ENCODE results near the gene FAF1.

The FAF1 gene

DNA sequence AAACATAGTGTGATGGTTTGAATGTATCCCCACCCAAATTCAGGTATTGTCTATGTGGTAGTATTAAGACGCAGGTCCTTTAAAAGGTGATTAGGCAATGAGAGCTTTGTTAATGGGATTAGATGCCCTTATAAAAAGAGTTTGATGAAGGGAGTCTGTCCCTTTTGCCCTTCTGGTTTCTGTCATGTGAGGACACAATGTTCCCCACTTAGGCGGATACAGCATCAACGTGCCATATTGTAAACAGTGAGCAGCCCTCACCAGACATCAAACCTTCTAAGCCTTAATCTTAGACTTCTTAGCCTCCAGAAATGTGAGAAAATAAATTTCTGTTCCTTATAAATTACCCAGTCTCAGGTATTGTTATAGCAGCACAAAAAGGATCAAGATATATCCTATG, 172.8 kb downstream of the FAF1 start:
- H3K4me3 ChIP-seq (ENCODE audit: low read depth, low read length): no peak overlapping the region
- CTCF ChIA-PET: interaction anchor here (1.9 kb wide), 1 partner anchor 12 kb away, joined by 15 read pairs; no protein-coding TSS in a partner anchor
- DNase-seq (ENCODE audit: low read depth, low spot score): no peak
- POLR2A ChIA-PET: no interaction called here
- TF ChIP-seq, protein P1, sequence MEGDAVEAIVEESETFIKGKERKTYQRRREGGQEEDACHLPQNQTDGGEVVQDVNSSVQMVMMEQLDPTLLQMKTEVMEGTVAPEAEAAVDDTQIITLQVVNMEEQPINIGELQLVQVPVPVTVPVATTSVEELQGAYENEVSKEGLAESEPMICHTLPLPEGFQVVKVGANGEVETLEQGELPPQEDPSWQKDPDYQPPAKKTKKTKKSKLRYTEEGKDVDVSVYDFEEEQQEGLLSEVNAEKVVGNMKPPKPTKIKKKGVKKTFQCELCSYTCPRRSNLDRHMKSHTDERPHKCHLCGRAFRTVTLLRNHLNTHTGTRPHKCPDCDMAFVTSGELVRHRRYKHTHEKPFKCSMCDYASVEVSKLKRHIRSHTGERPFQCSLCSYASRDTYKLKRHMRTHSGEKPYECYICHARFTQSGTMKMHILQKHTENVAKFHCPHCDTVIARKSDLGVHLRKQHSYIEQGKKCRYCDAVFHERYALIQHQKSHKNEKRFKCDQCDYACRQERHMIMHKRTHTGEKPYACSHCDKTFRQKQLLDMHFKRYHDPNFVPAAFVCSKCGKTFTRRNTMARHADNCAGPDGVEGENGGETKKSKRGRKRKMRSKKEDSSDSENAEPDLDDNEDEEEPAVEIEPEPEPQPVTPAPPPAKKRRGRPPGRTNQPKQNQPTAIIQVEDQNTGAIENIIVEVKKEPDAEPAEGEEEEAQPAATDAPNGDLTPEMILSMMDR (IDR thresholded peaks at IDR 0.05; ENCODE audit: insufficient read depth, low read length, missing control alignments): no peak

DNA sequence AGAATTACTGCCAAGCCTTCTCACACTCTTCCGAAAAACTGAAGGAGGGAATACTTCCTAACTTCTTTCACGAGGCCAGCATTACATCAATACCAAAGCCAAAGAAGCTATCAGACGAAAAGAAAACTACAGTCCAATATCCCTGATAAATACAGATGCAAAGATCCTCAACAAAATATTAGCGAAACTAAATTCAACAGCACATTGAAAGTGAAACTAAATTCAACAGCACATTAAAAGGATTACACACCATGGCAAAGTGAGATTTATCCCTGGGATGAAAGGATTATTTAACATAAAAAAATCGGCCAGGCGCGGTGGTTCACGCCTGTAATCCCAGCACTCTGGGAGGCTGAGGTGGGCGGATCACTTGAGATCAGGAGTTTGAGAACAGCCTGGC, 176.8 kb downstream of the FAF1 start:
- H3K4me3 ChIP-seq (ENCODE audit: low read depth, low read length): no peak overlapping the region
- TF ChIP-seq, protein P1 (IDR thresholded peaks at IDR 0.05; ENCODE audit: insufficient read depth, low read length, missing control alignments): no peak
- no peak for DNase-seq (ENCODE audit: low read depth, low spot score)
- ChIA-PET POLR2A (no interaction called here), CTCF (interaction anchor here (2.5 to 3.7 kb wide), 2 partner anchors 9 to 408 kb away, joined by 5 to 28 read pairs; no protein-coding TSS in a partner anchor)

DNA sequence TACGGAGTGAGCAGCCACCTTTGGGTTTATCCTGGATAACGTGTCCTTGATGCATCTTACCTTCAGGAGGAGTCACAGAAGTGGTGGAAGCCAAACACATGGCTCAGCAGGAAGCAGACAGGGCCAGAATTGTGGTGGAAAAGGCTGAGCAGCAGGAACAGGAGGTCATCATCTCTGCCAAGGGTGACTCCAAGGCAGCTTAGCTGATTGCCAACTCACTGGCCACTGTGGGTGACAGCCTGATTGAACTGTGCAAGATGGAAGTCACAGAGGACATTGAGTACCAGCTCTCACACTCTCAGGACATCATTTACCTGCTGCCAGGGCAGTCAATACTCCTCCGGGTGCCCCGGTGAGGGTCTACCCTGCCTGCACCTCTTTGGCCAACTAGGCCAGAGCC, 179.3 kb downstream of the FAF1 start:
- TF ChIP-seq, protein P1 (IDR thresholded peaks at IDR 0.05; ENCODE audit: insufficient read depth, low read length, missing control alignments): no peak
- POLR2A ChIA-PET: no interaction called here
- CTCF ChIA-PET: interaction anchor here (8.5 kb wide), 1 partner anchor 410 kb away, joined by 173 read pairs; no protein-coding TSS in a partner anchor
- DNase-seq (ENCODE audit: low read depth, low spot score): no peak
- no peak overlapping the region for H3K4me3 ChIP-seq (ENCODE audit: low read depth, low read length)

DNA sequence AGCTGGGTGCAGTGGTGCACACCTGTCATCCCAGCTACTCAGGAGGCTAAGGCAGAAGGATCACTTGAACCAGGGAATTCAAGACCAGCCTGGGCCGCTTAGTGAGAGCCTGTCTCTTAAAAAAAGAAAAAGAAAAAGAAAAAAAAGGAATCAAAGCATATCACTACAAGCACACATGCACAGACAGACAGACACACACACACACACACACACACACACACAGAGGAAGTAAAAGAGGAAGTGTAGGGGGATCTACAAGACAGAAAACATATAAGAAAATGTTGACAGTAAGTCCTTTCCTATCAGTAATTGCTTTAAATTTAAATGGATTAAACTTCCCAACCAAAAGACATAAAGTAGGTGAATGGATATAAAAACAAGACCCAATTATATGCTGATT, 180.3 kb downstream of the FAF1 start:
- TF ChIP-seq, protein P1 (IDR thresholded peaks at IDR 0.05; ENCODE audit: insufficient read depth, low read length, missing control alignments): no peak
- CTCF ChIA-PET: interaction anchor here (1.2 to 8.5 kb wide), 2 partner anchors 280 to 411 kb away, joined by 3 to 173 read pairs; no protein-coding TSS in a partner anchor
- H3K4me3 ChIP-seq (ENCODE audit: low read depth, low read length): no peak overlapping the region
- DNase-seq (ENCODE audit: low read depth, low spot score): no peak
- POLR2A ChIA-PET: no interaction called here

DNA sequence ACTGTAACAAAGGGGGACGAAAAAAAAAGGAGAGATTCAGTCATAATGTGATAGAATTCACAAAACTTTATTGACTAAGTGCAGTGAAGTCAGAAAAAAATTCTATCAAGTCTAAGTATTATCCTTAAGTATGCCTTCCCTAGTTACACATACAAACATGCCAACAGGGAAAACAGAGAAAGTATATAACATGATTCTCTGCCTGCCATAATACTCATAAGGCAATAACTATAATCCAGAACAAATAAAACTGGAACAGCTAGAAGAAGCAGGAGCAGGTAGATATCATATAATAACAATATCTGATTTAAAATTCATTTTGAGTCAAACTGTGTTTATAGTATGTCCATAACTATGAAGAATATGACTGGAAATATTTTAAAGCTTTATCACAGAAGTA, 184.3 kb downstream of the FAF1 start:
- TF ChIP-seq, protein P1 (IDR thresholded peaks at IDR 0.05; ENCODE audit: insufficient read depth, low read length, missing control alignments): no peak

DNA sequence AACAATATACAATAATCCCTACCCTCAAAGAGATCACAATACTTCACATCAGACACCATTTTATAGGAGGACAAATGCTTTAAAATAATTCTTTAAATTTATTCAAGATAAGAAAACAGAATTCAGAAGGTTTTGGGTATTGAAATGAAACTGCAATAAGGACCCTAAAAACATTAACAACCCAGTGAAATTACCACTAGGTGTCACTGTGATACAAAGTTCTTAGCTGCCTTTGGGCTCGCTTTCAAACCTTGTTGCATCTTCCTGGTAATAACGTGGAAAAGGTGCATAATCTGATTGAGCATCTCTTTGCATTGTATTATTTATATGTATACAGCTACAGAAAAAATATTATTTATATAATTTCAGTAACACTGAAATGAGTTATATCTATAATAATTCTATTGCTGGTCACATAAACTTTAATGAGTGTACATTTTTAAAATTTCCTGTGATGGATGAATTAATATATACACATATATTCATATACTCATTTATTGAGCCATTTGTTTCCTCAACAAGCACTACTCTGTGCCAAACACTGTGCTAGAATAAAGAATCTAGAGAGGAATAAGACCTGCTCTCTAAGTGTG, 185.2 kb downstream of the FAF1 start:
- peak; percentile 19 for DNase-seq (ENCODE audit: low read depth, low spot score)
- CTCF ChIA-PET: interaction anchor here (0.7 to 8.5 kb wide), 51 partner anchors 9 to 995 kb away, joined by 3 to 173 read pairs (median 4); no protein-coding TSS in a partner anchor
- POLR2A ChIA-PET: no interaction called here

More for the DNA sequence above, 184.3 kb downstream of the FAF1 start:
- DNase-seq (ENCODE audit: low read depth, low spot score): no peak
- ChIA-PET CTCF (interaction anchor here (0.6 to 8.5 kb wide), 16 partner anchors 8 to 415 kb away, joined by 3 to 173 read pairs (median 7); no protein-coding TSS in a partner anchor), POLR2A (interaction anchor here (0.7 kb wide), 1 partner anchor 194 kb away, joined by 3 read pairs; the partner anchor contains the start of gene CDKN2C)
- H3K4me3 ChIP-seq (ENCODE audit: low read depth, low read length): no peak overlapping the region

More for the DNA sequence above, 185.2 kb downstream of the FAF1 start:
- no peak overlapping the region for H3K4me3 ChIP-seq (ENCODE audit: low read depth, low read length)
- TF ChIP-seq, protein P1 (IDR thresholded peaks at IDR 0.05; ENCODE audit: insufficient read depth, low read length, missing control alignments): peak; percentile 51
